GM23248 (cell line): Measurements from ENCODE around the gene MYO7B. TPM values are rescaled to one million over a fixed set of nuclear protein-coding genes. Genes with fewer than 3 reads are reported as not detected.

ENCODE experiments used
- DNase-seq: peaks from one replicate; pipeline ENCODE4 v3.0.0-alpha.2; 2015
- H2AFZ ChIP-seq: fragments of 200-600 bp; sonication (generic); 2 replicates; pipeline ENCODE4 v1.6.1; 2016; ENCODE audit warnings: antibody characterized with exemption
- H3F3A ChIP-seq: fragments of 200-600 bp; sonication (generic); 2 replicates; pipeline ENCODE4 v1.6.1; 2016; ENCODE audit warnings: mild to moderate bottlenecking, antibody characterized with exemption, mixed run types; ENCODE audit not compliant: insufficient read depth
- H3K27ac ChIP-seq: fragments of 200-600 bp; sonication (generic); 2 replicates; pipeline ENCODE4 v1.5.1; 2016; ENCODE audit warnings: mild to moderate bottlenecking
- H3K27me3 ChIP-seq: fragments of 200-600 bp; sonication (generic); replicated peaks from 2 replicates; pipeline ENCODE4 v1.6.1; 2016; ENCODE audit warnings: mild to moderate bottlenecking; ENCODE audit not compliant: insufficient read depth
- H3K36me3 ChIP-seq: fragments of 200-600 bp; sonication (generic); 2 replicates; pipeline ENCODE4 v1.6.1; 2016; ENCODE audit warnings: low read depth, mild to moderate bottlenecking
- H3K4me1 ChIP-seq: fragments of 200-600 bp; sonication (generic); 2 replicates; pipeline ENCODE4 v1.6.1; 2016; ENCODE audit warnings: mild to moderate bottlenecking; ENCODE audit not compliant: insufficient read depth
- H3K4me2 ChIP-seq: fragments of 200-600 bp; sonication (generic); one replicate; pipeline ENCODE4 v1.6.1; 2016; ENCODE audit warnings: mild to moderate bottlenecking; ENCODE audit not compliant: unreplicated experiment
- H3K4me3 ChIP-seq: fragments of 200-600 bp; sonication (generic); 2 replicates; pipeline ENCODE4 v1.5.1; 2016; ENCODE audit warnings: mild to moderate bottlenecking
- H3K79me2 ChIP-seq: fragments of 200-600 bp; sonication (generic); 2 replicates; pipeline ENCODE4 v1.6.1; 2016; ENCODE audit warnings: mild to moderate bottlenecking; ENCODE audit not compliant: insufficient read depth
- H3K9ac ChIP-seq: fragments of 200-600 bp; sonication (generic); 2 replicates; pipeline ENCODE4 v1.6.1; 2016; ENCODE audit warnings: mild to moderate bottlenecking
- H3K9me2 ChIP-seq: fragments of 200-600 bp; sonication (generic); 2 replicates; pipeline ENCODE4 v1.6.1; 2016; ENCODE audit warnings: mixed run types, mild to moderate bottlenecking, moderate library complexity; ENCODE audit not compliant: insufficient read depth
- H3K9me3 ChIP-seq: fragments of 200-600 bp; sonication (generic); one replicate; pipeline ENCODE4 v1.6.1; 2017; ENCODE audit warnings: low read depth
- H4K20me1 ChIP-seq: fragments of 200-600 bp; sonication (generic); 2 replicates; pipeline ENCODE4 v1.6.0; 2016; ENCODE audit not compliant: insufficient read depth
- EZH2 ChIP-seq: fragments of 200-600 bp; sonication (generic); IDR thresholded peaks from 2 replicates; pipeline ENCODE4 v1.6.1; 2018; ENCODE audit warnings: antibody characterized with exemption, mild to moderate bottlenecking; ENCODE audit not compliant: insufficient read depth, poor library complexity, severe bottlenecking
- EZH2phosphoT487 ChIP-seq: fragments of 200-600 bp; sonication (generic); IDR thresholded peaks from 2 replicates; pipeline ENCODE4 v1.6.1; 2018; ENCODE audit warnings: antibody characterized with exemption, moderate library complexity, mild to moderate bottlenecking, low read depth; ENCODE audit not compliant: insufficient read depth
- WGBS, 2 experiments: methylation state at CpG; one replicate each; pipeline ENCODE4 v1.1.6; 2015 to 2017; ENCODE audit warnings: low lambda C conversion rate in 2 of 2, low coverage in 1 of 2; ENCODE audit errors: missing lambda C conversion rate in 2 of 2; 5-methylcytosine and 5-hydroxymethylcytosine counted together
- in situ Hi-C: fragments of 300-500 bp; cut with MboI; formaldehyde crosslinking; loops from 2 replicates; pipeline ENCODE4 v1.15.0; 2020
- polyA plus RNA-seq: library from polyadenylated mRNA; unstranded; fragments of >200 nt; fragmentation: Nextera tagmentation; extraction: Ambion mirVana; gene quantifications from 2 replicates; pipeline ENCODE4 v1.2.1, GENCODE V29; 2016
- total RNA-seq: library from RNA; depleted of rRNA; stranded (reverse); fragments of >200 nt; shearing (Covaris generic); gene quantifications from 2 replicates; pipeline ENCODE4 v1.2.3, GENCODE V29; 2014

Gene MYO7B
- total and polyA plus RNA-seq, 2 experiments from 2014 or later, result not detected

DNA sequence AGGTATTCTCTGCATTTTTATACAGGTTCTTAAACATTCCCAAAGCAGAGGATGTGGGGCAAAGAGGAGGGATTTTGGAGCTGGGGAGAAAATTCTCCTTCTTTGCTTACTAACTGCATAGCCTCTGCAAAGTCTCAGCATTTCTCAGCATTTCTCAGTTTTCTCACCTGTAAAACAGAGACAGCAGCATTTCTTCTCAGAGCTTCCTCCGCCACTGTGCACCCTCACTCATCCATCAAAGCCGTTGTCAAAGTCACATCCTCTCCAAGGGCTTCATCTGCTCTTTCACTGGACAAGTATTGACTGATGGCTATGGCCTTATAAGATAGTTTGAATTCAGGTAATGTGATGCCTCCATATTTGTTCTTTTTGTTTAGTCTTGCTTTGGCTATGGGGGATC, 17.4 kb downstream of the MYO7B start:
- TF ChIP-seq EZH2phosphoT487 (no peak), EZH2 (no peak)
- Histone ChIP-seq H3K36me3 (no peaks in the 10 kb centered on the region), H3K27me3 (peaks cover 18% of the 10 kb centered on the region), H3K9me2 (no peaks in the 10 kb centered on the region), H3K4me2 (no peak overlapping the region), H4K20me1 (no peaks in the 10 kb centered on the region), H3F3A (no peaks in the 10 kb centered on the region), H3K9ac (no peak overlapping the region), H3K9me3 (no peaks in the 10 kb centered on the region), H3K79me2 (no peaks in the 10 kb centered on the region), H3K4me1 (no peaks in the 10 kb centered on the region), H3K27ac (no peak overlapping the region), H2AFZ (no peak overlapping the region), H3K4me3 (no peak overlapping the region)
- DNase-seq, result no peak
- in situ Hi-C loops, result no loop called here
- WGBS, 2 experiments, result 64 to 70% methylated on average over 2 of the region's 2 CpGs

GRCh38 chr2:127558911-127559310, 23.4 kb downstream of the MYO7B start:
- TF ChIP-seq EZH2phosphoT487, result no peak
- Histone ChIP-seq H4K20me1 (no peaks in the 10 kb centered on the region), H3K27ac (no peak overlapping the region), H3K79me2 (no peaks in the 10 kb centered on the region), H3K4me3 (no peak overlapping the region), H3K9me3 (no peaks in the 10 kb centered on the region), H3K4me1 (peaks cover 20% of the 10 kb centered on the region), H2AFZ (no peak overlapping the region), H3K9ac (no peak overlapping the region), H3K9me2 (no peaks in the 10 kb centered on the region), H3K27me3 (peaks cover 15% of the 10 kb centered on the region), H3K36me3 (no peaks in the 10 kb centered on the region), H3K4me2 (no peak overlapping the region), H3F3A (peaks cover 13% of the 10 kb centered on the region)
- WGBS, 2 experiments, result 75 to 76% methylated on average over 8 of the region's 8 CpGs
- DNase-seq, result no peak
- in situ Hi-C loops, result no loop called here

DNA sequence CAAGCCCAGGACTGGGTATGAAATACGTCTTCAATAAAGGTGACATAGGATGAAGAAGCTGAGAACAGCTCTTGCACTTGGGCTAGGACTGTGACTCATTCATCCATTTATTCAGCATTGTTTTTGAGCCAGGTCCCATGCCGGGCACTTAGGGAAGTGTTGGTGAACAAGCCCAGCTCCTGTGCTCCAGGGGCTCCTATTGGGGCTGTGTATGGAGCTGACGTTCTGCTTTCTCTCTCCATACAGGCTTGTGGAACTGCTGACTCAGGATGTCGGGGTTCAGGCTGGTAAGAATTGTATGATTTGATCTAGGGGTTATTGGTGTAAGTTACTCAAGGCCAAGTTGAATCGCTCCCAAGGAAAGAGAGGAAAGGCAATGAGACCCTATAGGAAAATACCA, 24.0 kb downstream of the MYO7B start:
- Histone ChIP-seq H3F3A (peaks cover 13% of the 10 kb centered on the region), H3K27me3 (peaks cover 12% of the 10 kb centered on the region), H4K20me1 (no peaks in the 10 kb centered on the region), H3K9me2 (no peaks in the 10 kb centered on the region), H3K4me1 (peaks cover 20% of the 10 kb centered on the region), H2AFZ (no peak overlapping the region), H3K36me3 (no peaks in the 10 kb centered on the region), H3K9ac (no peak overlapping the region), H3K79me2 (no peaks in the 10 kb centered on the region), H3K4me2 (no peak overlapping the region), H3K9me3 (no peaks in the 10 kb centered on the region), H3K4me3 (no peak overlapping the region), H3K27ac (no peak overlapping the region)
- DNase-seq, result no peak
- in situ Hi-C loops, result no loop called here
- TF ChIP-seq EZH2, result no peak
- TF ChIP-seq EZH2phosphoT487, result no peak
- WGBS, 2 experiments, result 83 to 84% methylated on average over 5 of the region's 5 CpGs

DNA sequence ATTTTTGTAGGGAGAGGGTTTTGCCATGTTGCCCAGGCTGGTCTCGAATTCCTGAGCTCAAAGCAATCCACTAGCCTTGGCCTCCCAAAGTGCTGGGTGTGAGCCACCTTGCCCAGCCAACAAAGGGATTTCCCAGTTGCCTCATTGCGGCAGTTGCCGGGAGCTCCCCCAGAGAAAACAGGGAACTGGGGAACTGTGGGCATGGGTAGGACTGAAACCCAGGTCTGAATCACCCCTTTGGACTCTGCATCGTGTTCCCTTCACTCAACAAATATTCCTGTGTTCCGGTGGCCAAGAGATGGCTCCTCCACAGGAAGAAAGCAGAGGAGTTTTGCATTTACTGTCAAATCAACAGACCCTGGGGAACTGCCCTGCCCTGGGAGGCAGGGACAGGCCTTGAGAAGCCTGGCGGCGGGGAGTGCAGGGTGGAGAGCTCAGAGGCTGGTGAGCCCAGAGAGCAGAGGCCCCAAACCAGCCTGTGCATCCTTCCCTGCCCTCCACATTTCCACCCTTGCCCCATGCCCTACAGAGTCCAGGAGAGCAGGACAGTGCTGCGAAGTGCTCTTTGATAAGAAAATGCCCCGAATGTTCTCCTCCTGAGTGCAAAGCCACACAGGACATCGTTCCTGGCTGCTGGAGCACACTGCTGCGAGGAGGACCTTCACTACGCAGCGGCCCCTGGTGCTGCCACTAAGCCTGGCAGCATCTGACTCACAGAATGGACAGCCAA, 24.9 kb downstream of the MYO7B start:
- Histone ChIP-seq H3K4me3 (peak overlapping the region; percentile 4; the same call in 1 of the 2 replicates), H3F3A (peaks cover 13% of the 10 kb centered on the region), H3K79me2 (no peaks in the 10 kb centered on the region), H2AFZ (peak overlapping the region; percentile 16), H3K36me3 (no peaks in the 10 kb centered on the region), H3K4me1 (peaks cover 20% of the 10 kb centered on the region), H3K27ac (peak overlapping the region; percentile 67), H3K9me3 (no peaks in the 10 kb centered on the region), H3K4me2 (peak overlapping the region; percentile 31), H3K9me2 (no peaks in the 10 kb centered on the region), H3K9ac (peak overlapping the region; percentile 52), H4K20me1 (no peaks in the 10 kb centered on the region), H3K27me3 (peaks cover 11% of the 10 kb centered on the region)
- 17 to 29% methylated on average over 13 of the region's 13 CpGs for WGBS, 2 experiments
- in situ Hi-C loops, result no loop called here
- TF ChIP-seq EZH2 (no peak), EZH2phosphoT487 (no peak)
- DNase-seq, result peak; percentile 90
